BLaER1 (cell line): ENCODE measurements around the gene CABP4.

Experiments
- H3K27ac ChIP-seq: shearing (Covaris generic); formaldehyde crosslinking; 2 replicates; pipeline ENCODE4 v1.8.1; 2022
- H3K27me3 ChIP-seq: shearing (Covaris generic); formaldehyde crosslinking; 2 replicates; pipeline ENCODE4 v1.8.1; 2022
- H3K36me3 ChIP-seq: shearing (Covaris generic); formaldehyde crosslinking; 2 replicates; pipeline ENCODE4 v1.8.1; 2022
- H3K4me1 ChIP-seq: shearing (Covaris generic); formaldehyde crosslinking; 2 replicates; pipeline ENCODE4 v1.8.1; 2022
- H3K4me2 ChIP-seq: shearing (Covaris generic); formaldehyde crosslinking; 2 replicates; pipeline ENCODE4 v1.8.1; 2022
- H3K4me3 ChIP-seq: shearing (Covaris generic); formaldehyde crosslinking; 2 replicates; pipeline ENCODE4 v1.8.1; 2022
- H3K9ac ChIP-seq: shearing (Covaris generic); formaldehyde crosslinking; 2 replicates; pipeline ENCODE4 v1.8.1; 2022
- H3K9me3 ChIP-seq: shearing (Covaris generic); formaldehyde crosslinking; 2 replicates; pipeline ENCODE4 v1.8.1; 2022
- H4K20me1 ChIP-seq: shearing (Covaris generic); formaldehyde crosslinking; 2 replicates; pipeline ENCODE4 v1.8.1; 2022
- Cebpa-rat ChIP-seq: shearing (Covaris generic); IDR thresholded peaks from 2 replicates; pipeline ENCODE4 v1.8.1; 2022

CABP4 gene

GRCh38 chr11:67451658-67451976, 3.5 kb upstream of the CABP4 start:
- Histone ChIP-seq H3K27me3 (no peaks in the 10 kb centered on the region), H3K4me2 (peak overlapping the region; percentile 19), H3K4me1 (peaks cover 45% of the 10 kb centered on the region), H4K20me1 (no peaks in the 10 kb centered on the region), H3K4me3 (no peak overlapping the region), H3K27ac (peak overlapping the region; percentile 27), H3K9ac (0 out of 2 replicates have a peak overlapping the region, but pooled peaks have one; percentile 27), H3K36me3 (no peaks in the 10 kb centered on the region), H3K9me3 (no peaks in the 10 kb centered on the region)
- TF ChIP-seq Cebpa-rat, result no peak

- no peaks in the 10 kb centered on the region for H3K27me3 ChIP-seq
- H3K4me1 ChIP-seq, result peaks cover 38% of the 10 kb centered on the region
- no peaks in the 10 kb centered on the region for H3K9me3 ChIP-seq
- TF ChIP-seq Cebpa-rat, result no peak
- no peaks in the 10 kb centered on the region for H3K36me3 ChIP-seq
- peak within 1 kb of the TSS; percentile 19 for H3K4me2 ChIP-seq
- peak within 1 kb of the TSS; percentile 27 for H3K27ac ChIP-seq
- H3K4me3 ChIP-seq, result no peak within 1 kb of the TSS
- H4K20me1 ChIP-seq, result no peaks in the 10 kb centered on the region
- 0 out of 2 replicates have a peak within 1 kb of the TSS, but pooled peaks have one; percentile 27 for H3K9ac ChIP-seq
These were observed 2.8 kb upstream of the CABP4 start, which contains the start of gene GPR152 for GRCh38 chr11:67452141-67452952. TSS of gene GPR152 (minus strand) at chr11:67452729. CDS start at chr11:67452724, 5 bp downstream.

GRCh38 chr11:67453816-67454732, 1.1 kb upstream of the CABP4 start:
- peaks cover 32% of the 10 kb centered on the region for H3K4me1 ChIP-seq
- H3K9ac ChIP-seq, result no peak overlapping the region
- TF ChIP-seq Cebpa-rat, result no peak
- H3K9me3 ChIP-seq, result no peaks in the 10 kb centered on the region
- no peaks in the 10 kb centered on the region for H3K27me3 ChIP-seq
- H3K36me3 ChIP-seq, result no peaks in the 10 kb centered on the region
- H3K4me2 ChIP-seq, result no peak overlapping the region
- H3K4me3 ChIP-seq, result no peak overlapping the region
- H4K20me1 ChIP-seq, result no peaks in the 10 kb centered on the region
- H3K27ac ChIP-seq, result peak overlapping the region; percentile 18; the same call in 1 of the 2 replicates

GRCh38 chr11:67456068-67456705, 1.0 kb downstream of the CABP4 start:
- Histone ChIP-seq H3K9ac (no peak overlapping the region), H3K9me3 (no peaks in the 10 kb centered on the region), H3K4me1 (peaks cover 27% of the 10 kb centered on the region), H3K4me2 (no peak overlapping the region), H3K27me3 (no peaks in the 10 kb centered on the region), H4K20me1 (no peaks in the 10 kb centered on the region), H3K27ac (no peak overlapping the region), H3K36me3 (no peaks in the 10 kb centered on the region), H3K4me3 (no peak overlapping the region)
- no peak for TF ChIP-seq Cebpa-rat

GRCh38 chr11:67457453-67457852, 2.3 kb downstream of the CABP4 start:
- no peaks in the 10 kb centered on the region for H4K20me1 ChIP-seq
- no peak overlapping the region for H3K4me2 ChIP-seq
- peaks cover 17% of the 10 kb centered on the region for H3K4me1 ChIP-seq
- H3K4me3 ChIP-seq, result no peak overlapping the region
- no peak overlapping the region for H3K9ac ChIP-seq
- no peak for TF ChIP-seq Cebpa-rat
- no peaks in the 10 kb centered on the region for H3K36me3 ChIP-seq
- no peaks in the 10 kb centered on the region for H3K9me3 ChIP-seq
- H3K27me3 ChIP-seq, result no peaks in the 10 kb centered on the region
- H3K27ac ChIP-seq, result no peak overlapping the region

GRCh38 chr11:67458266-67458665, 3.1 kb downstream of the CABP4 start:
- Histone ChIP-seq H3K4me2 (no peak overlapping the region), H3K9ac (no peak overlapping the region), H3K27me3 (no peaks in the 10 kb centered on the region), H4K20me1 (no peaks in the 10 kb centered on the region), H3K27ac (no peak overlapping the region), H3K36me3 (no peaks in the 10 kb centered on the region), H3K4me1 (peaks cover 23% of the 10 kb centered on the region), H3K4me3 (no peak overlapping the region), H3K9me3 (no peaks in the 10 kb centered on the region)
- TF ChIP-seq Cebpa-rat, result no peak

- Histone ChIP-seq H4K20me1 (no peaks in the 10 kb centered on the region), H3K4me3 (no peak overlapping the region), H3K9ac (no peak overlapping the region), H3K27ac (no peak overlapping the region), H3K27me3 (no peaks in the 10 kb centered on the region), H3K9me3 (no peaks in the 10 kb centered on the region), H3K36me3 (no peaks in the 10 kb centered on the region), H3K4me1 (peaks cover 66% of the 10 kb centered on the region), H3K4me2 (no peak overlapping the region)
- TF ChIP-seq Cebpa-rat, result no peak
These were observed 8.0 kb downstream of the CABP4 start for GRCh38 chr11:67463186-67463585.

GRCh38 chr11:67463680-67464410, 8.7 kb downstream of the CABP4 start:
- Histone ChIP-seq H3K4me1 (peaks cover 68% of the 10 kb centered on the region), H3K27me3 (no peaks in the 10 kb centered on the region), H3K36me3 (no peaks in the 10 kb centered on the region), H3K9ac (peak overlapping the region; percentile 64), H4K20me1 (no peaks in the 10 kb centered on the region), H3K9me3 (no peaks in the 10 kb centered on the region), H3K27ac (peak overlapping the region; percentile 82), H3K4me3 (peak overlapping the region; percentile 74), H3K4me2 (peak overlapping the region; percentile 87)
- no peak for TF ChIP-seq Cebpa-rat
